Inflammatory macrophage treated with lipopolysaccharide for 4 hours (primary cell): ENCODE results near the gene DKC1.
"Not testable (repeated sequence)": the region's sequence is repeated elsewhere in the genome, so short reads cannot be mapped to it uniquely, and the experiment has no call there.

ENCODE experiments used
- DNase-seq: peaks from one replicate; pipeline ENCODE4 v3.0.0-alpha.2; 2020

DKC1 gene

GRCh38 chrX:154824638-154825037 is 62.0 kb downstream of the DKC1 start:
- DNase-seq = no peak

GRCh38 chrX:154825586-154825985 is 62.9 kb downstream of the DKC1 start:
- DNase-seq = not testable (repeated sequence)
